H1 (cell line): ENCODE data around the gene SETD1B.

Experiments
- BRCA1 ChIP-seq: IDR thresholded peaks from 2 replicates; pipeline ENCODE4 v1.6.1; 2012; ENCODE audit warnings: low read depth, low read length, improper control_type of control experiment
- CEBPB ChIP-seq: IDR thresholded peaks from 2 replicates; pipeline ENCODE4 v1.6.1; 2012; ENCODE audit warnings: low read depth, low read length
- CHD2 ChIP-seq: IDR thresholded peaks from 2 replicates; pipeline ENCODE4 v1.6.1; 2012; ENCODE audit warnings: low read length, improper control_type of control experiment
- GABPA ChIP-seq: IDR thresholded peaks from 2 replicates; pipeline ENCODE4 v1.6.1; 2011; ENCODE audit warnings: mild to moderate bottlenecking, low read length, moderate library complexity, borderline replicate concordance; ENCODE audit not compliant: insufficient read depth
- JUN ChIP-seq: IDR thresholded peaks from 2 replicates; pipeline ENCODE4 v1.6.1; 2011; ENCODE audit warnings: low read depth, mild to moderate bottlenecking, improper control_type of control experiment, low read length
- KDM5A ChIP-seq: fragments of 200-600 bp; IDR thresholded peaks from 2 replicates; pipeline ENCODE4 v1.7.1; 2012; ENCODE audit warnings: mild to moderate bottlenecking, low read length, inconsistent platforms, mixed read lengths
- POLR2A ChIP-seq, 2 experiments: IDR thresholded peaks; 1 replicate in 1 of 2; 2 replicates in 1 of 2; pipeline ENCODE4 v1.6.1; 2011; ENCODE audit warnings: low read depth in 2 of 2, low read length in 2 of 2, mild to moderate bottlenecking in 2 of 2; ENCODE audit errors: control extremely low read depth in 1 of 2
- POLR2AphosphoS5 ChIP-seq: IDR thresholded peaks from 2 replicates; pipeline ENCODE4 v1.6.1; 2011; ENCODE audit warnings: low read depth, low read length
- SIN3A ChIP-seq, 2 experiments: IDR thresholded peaks in 1 of 2; conservative IDR thresholded peaks in 1 of 2; 2 replicates each; pipeline ENCODE4 v1.6.1; 2011 to 2012; ENCODE audit warnings: low read length in 2 of 2, improper control_type of control experiment in 1 of 2, low read depth in 1 of 2, mild to moderate bottlenecking in 1 of 2
- SUZ12 ChIP-seq: fragments of 200-600 bp; sonication (generic); IDR thresholded peaks from 2 replicates; pipeline ENCODE4 v1.6.1; 2012; ENCODE audit warnings: mild to moderate bottlenecking, inconsistent platforms, low read length, moderate library complexity, mixed read lengths
- TF ChIP-seq, protein P1 (sequence below), 3 experiments: IDR thresholded peaks; 1 replicate in 2 of 3; 2 replicates in 1 of 3; pipeline versions ENCODE4 v1.5.1 to v1.6.1; 2011; ENCODE audit warnings: low read length in 3 of 3, mild to moderate bottlenecking in 3 of 3, inconsistent platforms in 2 of 3, low read depth in 1 of 3, moderate library complexity in 1 of 3; ENCODE audit not compliant: insufficient read depth in 1 of 3; ENCODE audit errors: control extremely low read depth in 1 of 3
- TF ChIP-seq, protein P2 (sequence below): IDR thresholded peaks from 2 replicates; pipeline ENCODE4 v1.6.1; 2011; ENCODE audit warnings: low read length, improper control_type of control experiment
- TF ChIP-seq, protein P3 (sequence below): IDR thresholded peaks from 2 replicates; pipeline ENCODE4 v1.6.1; 2011; ENCODE audit warnings: low read depth, mild to moderate bottlenecking, low read length; ENCODE audit not compliant: insufficient read depth
- TF ChIP-seq, protein P4 (sequence below): IDR thresholded peaks from 2 replicates; pipeline ENCODE4 v1.6.1; 2012; ENCODE audit warnings: inconsistent platforms

DNA sequence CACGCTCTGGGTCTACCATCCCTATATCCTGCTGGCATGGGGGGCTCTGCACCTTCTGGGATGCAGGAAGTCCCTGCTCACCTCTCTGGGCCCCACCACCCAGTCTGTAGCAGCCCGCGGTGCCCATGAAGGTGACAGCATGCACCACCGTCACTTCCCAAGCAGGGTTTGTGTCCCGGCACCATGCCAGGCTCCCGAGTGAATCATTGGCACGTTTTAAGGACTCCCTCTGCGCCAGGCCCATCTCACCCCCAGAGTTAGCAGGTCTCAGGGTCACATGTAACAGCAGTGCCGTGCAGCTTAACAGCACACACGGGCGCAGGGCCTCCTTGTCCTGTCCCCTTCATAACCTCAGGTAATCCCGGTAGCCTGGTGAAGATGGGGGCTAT lies 19.9 kb downstream of the SETD1B start:
- no peak for TF ChIP-seq SIN3A (conservative IDR thresholded peaks at IDR 0.05 in 1 of 2, IDR thresholded peaks at IDR 0.05 in 1 of 2; ENCODE audit: low read depth in 1 of 2, low read length in 2 of 2)
- TF ChIP-seq, protein P1, sequence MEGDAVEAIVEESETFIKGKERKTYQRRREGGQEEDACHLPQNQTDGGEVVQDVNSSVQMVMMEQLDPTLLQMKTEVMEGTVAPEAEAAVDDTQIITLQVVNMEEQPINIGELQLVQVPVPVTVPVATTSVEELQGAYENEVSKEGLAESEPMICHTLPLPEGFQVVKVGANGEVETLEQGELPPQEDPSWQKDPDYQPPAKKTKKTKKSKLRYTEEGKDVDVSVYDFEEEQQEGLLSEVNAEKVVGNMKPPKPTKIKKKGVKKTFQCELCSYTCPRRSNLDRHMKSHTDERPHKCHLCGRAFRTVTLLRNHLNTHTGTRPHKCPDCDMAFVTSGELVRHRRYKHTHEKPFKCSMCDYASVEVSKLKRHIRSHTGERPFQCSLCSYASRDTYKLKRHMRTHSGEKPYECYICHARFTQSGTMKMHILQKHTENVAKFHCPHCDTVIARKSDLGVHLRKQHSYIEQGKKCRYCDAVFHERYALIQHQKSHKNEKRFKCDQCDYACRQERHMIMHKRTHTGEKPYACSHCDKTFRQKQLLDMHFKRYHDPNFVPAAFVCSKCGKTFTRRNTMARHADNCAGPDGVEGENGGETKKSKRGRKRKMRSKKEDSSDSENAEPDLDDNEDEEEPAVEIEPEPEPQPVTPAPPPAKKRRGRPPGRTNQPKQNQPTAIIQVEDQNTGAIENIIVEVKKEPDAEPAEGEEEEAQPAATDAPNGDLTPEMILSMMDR (IDR thresholded peaks at IDR 0.05; ENCODE audit: control extremely low read depth in 1 of 3, insufficient read depth in 1 of 3, low read depth in 1 of 3, low read length in 3 of 3) = no peak
- TF ChIP-seq SUZ12 = no peak
- TF ChIP-seq KDM5A = no peak
- no peak for TF ChIP-seq POLR2A (IDR thresholded peaks at IDR 0.05; ENCODE audit: control extremely low read depth in 1 of 2, low read depth in 2 of 2, low read length in 2 of 2)
- no peak for TF ChIP-seq CEBPB
- TF ChIP-seq GABPA = no peak
- no peak for TF ChIP-seq POLR2AphosphoS5
- TF ChIP-seq, protein P2, sequence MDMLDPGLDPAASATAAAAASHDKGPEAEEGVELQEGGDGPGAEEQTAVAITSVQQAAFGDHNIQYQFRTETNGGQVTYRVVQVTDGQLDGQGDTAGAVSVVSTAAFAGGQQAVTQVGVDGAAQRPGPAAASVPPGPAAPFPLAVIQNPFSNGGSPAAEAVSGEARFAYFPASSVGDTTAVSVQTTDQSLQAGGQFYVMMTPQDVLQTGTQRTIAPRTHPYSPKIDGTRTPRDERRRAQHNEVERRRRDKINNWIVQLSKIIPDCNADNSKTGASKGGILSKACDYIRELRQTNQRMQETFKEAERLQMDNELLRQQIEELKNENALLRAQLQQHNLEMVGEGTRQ = no peak
- TF ChIP-seq BRCA1 = no peak
- TF ChIP-seq CHD2 = no peak
- TF ChIP-seq, protein P3, sequence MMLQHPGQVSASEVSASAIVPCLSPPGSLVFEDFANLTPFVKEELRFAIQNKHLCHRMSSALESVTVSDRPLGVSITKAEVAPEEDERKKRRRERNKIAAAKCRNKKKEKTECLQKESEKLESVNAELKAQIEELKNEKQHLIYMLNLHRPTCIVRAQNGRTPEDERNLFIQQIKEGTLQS = no peak
- TF ChIP-seq, protein P4, sequence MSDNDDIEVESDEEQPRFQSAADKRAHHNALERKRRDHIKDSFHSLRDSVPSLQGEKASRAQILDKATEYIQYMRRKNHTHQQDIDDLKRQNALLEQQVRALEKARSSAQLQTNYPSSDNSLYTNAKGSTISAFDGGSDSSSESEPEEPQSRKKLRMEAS = no peak
- no peak for TF ChIP-seq JUN
